Epithelial cell of umbilical artery (primary cell): ENCODE results near the gene LRRC38. TPM values are rescaled to one million over a fixed set of nuclear protein-coding genes. Genes with fewer than 3 reads are reported as not detected.

Experiments
- total RNA-seq: library from RNA; depleted of rRNA; stranded (reverse); fragments of >200 nt; gene quantifications from 2 replicates; pipeline ENCODE4 v1.2.3, GENCODE V29; 2014

LRRC38 gene, protein sequence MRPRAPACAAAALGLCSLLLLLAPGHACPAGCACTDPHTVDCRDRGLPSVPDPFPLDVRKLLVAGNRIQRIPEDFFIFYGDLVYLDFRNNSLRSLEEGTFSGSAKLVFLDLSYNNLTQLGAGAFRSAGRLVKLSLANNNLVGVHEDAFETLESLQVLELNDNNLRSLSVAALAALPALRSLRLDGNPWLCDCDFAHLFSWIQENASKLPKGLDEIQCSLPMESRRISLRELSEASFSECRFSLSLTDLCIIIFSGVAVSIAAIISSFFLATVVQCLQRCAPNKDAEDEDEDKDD
- total RNA-seq = not detected in 2 replicates

DNA sequence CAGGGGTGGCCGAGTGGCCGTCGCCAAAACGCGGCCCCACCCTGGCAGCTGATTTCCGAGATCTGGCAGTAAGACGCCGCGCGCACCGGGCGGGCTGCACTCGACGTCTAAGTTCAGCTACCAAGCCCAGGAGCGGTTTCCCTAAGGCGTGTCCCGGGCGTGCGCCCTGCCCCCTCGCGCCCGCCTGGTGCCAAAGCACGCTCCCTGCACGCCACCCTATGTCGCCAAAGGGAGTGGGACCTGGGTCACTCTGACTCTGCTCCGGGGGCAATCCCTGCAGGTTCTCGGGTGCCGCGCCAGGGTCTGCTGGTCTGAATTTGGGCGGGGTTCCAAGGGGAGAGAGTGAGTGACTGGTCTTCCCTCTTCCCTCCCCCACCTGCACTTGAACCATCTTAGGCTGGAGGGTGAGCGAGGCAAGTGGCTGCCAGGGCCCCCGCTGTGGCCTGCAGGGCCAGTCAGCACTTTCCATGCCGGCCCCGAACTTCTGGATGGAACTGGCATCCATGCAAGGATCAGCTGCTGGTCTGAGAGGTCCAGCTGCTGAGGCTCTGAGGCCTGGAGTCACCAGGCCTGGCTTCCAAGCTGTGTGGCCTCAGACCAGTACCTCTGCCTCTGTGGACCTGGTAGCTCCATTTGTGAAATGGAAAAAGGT, at the start of gene LRRC38:
LRRC38 (minus strand) TSS at position 109 of the 652 bp plus-strand sequence. CDS start 410 bp downstream, outside the sequence.

Other genes starting within 250 kb of the LRRC38 start
- not detected in 2 replicates for gene PRAMEF8, start 228.9 kb downstream of the LRRC38 start, total RNA-seq
- gene PRAMEF33, start 210.5 kb downstream of the LRRC38 start, total RNA-seq = not detected in 2 replicates
- gene PRAMEF15, start 198.4 kb downstream of the LRRC38 start, total RNA-seq = not detected in 2 replicates
- not detected in 2 replicates for gene PRAMEF14, start 166.9 kb downstream of the LRRC38 start, total RNA-seq
- not detected in 2 replicates for gene PRAMEF19, start 142.1 kb downstream of the LRRC38 start, total RNA-seq
- not detected in 2 replicates for gene PRAMEF17, start 124.4 kb downstream of the LRRC38 start, total RNA-seq
- gene PRAMEF20, start 103.6 kb downstream of the LRRC38 start, total RNA-seq = not detected in 2 replicates
- gene PDPN, start 69.8 kb upstream of the LRRC38 start, total RNA-seq = 0.32 TPM in 1 of 2 replicates, not detected in the other
- 4.9 and 6.4 TPM in 2 replicates for gene PRDM2, start 186.2 kb upstream of the LRRC38 start, total RNA-seq